NCI-H128 (cell line): ENCODE measurements around the gene CAMK2G.
A peak's percentile ranks its signal among the peaks of the same experiment; 100 is the strongest.

Experiments
- DNase-seq: peaks from one replicate; lab custom pipeline; 2025; ENCODE audit not compliant: unreplicated experiment; lab: John Stamatoyannopoulos, UW

The CAMK2G gene

GRCh38 chr10:73779539-73780197 is 94.7 kb downstream of the CAMK2G start:
- DNase-seq, result no peak

DNA sequence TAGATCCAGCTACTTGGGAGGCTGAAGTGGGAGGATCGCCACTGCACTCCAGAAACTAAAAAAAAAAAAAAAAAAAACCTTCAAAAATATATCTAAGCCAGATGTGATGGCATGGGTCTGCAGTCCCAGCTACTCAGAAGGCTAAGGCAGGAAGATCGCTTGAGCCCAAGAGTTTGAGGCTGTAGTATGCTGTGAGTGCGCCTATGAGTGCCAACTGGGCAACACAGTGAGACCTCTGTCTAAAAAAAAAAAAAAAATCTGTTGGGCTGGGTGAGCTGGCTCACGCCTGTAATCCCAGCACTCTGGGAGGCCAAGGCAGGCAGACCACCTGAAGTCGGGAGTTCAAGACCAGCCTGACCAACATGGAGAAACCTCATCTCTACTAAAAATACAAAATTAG is 95.3 kb downstream of the CAMK2G start:
- DNase-seq, result no peak

- no peak for DNase-seq
These were observed 99.7 kb downstream of the CAMK2G start for GRCh38 chr10:73774637-73775036.

DNA sequence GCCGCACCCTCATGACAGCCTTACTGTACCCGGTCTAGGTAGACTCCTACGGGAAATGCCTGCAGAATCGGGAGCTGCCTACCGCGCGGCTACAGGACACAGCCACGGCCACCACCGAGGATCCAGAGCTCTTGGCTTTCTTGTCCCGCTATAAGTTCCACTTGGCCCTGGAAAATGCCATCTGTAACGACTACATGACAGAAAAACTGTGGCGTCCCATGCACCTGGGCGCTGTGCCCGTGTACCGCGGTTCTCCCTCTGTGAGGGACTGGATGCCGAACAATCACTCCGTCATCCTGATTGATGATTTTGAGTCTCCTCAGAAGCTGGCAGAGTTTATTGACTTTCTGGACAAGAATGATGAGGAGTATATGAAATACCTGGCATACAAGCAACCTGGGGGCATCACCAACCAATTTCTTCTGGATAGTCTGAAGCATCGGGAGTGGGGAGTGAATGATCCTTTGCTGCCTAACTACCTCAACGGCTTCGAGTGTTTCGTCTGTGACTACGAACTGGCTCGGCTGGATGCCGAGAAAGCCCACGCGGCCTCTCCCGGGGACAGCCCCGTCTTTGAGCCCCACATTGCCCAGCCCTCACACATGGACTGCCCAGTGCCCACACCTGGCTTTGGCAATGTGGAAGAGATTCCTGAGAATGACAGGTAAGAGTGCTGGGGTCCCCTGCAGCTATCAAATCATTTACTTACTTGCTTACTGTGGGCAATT is 101.0 kb downstream of the CAMK2G start:
- peak; percentile 5 for DNase-seq

- peak; percentile 27 for DNase-seq
These were observed 101.8 kb downstream of the CAMK2G start for GRCh38 chr10:73772281-73773151.

- peak; percentile 21 for DNase-seq
These were observed 102.6 kb downstream of the CAMK2G start for GRCh38 chr10:73771722-73772280.

DNA sequence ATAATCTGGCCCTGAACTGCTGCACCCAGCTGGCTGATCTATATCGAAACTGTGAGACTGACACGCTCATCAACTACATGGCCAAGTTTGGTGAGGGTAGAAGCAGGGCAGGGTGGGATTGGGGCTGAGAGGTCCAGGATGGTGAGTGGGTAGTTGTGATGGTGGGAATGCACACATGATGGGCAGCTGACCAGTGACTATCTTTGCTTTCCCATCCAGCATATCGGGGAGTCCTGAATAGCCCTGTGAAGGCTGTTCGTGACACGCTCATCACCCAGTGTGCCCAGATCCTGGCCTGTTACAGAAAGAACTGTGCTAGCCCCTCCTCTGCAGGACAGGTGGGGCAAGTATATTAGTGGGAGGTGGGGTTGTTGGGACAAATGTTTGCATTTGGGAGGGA is 105.0 kb downstream of the CAMK2G start:
- DNase-seq, result no peak

DNA sequence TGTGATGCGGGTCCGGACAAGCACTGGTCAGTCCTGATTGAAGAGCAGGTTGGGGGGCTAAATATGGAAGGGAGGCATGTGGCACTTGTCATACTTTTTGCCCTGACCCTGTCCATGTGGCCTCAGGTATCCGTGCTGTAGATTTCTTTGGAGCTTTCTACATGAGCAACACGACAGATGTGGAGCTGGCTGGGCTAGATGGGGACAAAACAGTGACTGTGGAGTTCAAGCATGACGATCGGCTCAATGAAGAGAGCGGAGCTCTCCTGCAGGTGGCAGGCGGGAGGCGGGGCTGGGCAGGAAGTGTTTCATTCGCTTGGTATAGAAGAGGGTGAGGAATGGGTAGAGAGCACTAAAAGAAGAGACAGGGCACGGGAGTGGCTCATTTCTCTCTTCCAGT is 105.5 kb downstream of the CAMK2G start:
- no peak for DNase-seq

DNA sequence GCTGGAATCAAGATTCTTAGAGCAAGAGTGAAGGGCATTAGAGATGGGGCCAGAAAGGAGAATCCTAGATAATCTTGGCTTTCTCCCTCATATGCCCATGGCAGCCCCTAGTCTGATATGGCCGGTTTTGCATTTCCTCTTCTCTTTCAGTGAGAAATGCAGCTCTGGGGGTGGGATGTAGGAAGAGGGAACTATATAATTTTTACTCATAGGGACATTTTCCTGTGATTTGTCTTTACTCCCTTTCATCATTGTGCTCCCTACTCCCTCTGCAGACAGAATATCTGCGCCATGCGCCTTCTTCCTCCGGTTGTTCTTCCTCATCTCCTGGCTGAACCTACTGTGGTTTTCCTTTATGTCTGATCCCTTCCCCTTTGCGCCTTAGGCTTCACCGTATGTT is 109.3 kb downstream of the CAMK2G start:
- DNase-seq, result no peak

DNA sequence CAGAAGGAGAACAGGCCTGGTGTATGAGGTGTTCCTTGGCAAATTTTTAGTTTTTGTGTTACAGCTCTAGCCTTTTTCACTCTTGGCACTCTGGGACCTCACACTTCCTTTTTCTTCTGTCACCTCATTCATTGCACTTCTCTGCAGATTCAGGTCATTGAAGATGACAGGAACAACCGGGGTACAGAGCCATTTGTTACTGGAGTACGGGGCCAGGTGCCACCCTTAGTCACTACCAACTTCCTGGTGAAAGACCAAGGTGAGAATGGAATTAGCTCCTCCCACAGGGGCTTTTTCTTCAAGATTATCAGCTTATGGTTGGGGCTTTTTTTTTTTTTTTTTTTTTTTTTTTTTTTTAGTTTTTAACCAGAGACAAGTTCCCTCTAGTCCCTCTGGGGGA is 111.0 kb downstream of the CAMK2G start:
- no peak for DNase-seq

- no peak for DNase-seq
These were observed 111.4 kb downstream of the CAMK2G start for GRCh38 chr10:73762915-73763314.
